Activated CD4-positive, alpha-beta T cell treated with anti-CD3 and anti-CD28 coated beads, Interleukin-2, Interleukin-6, amounts not matched to agents 100 ng/mL and 50 ng/mL, durations not matched to agents 16 hours and 8 hours (primary cell): Measurements from ENCODE around the gene CXCR5.

Experiments used
- DNase-seq: peaks from one replicate; pipeline ENCODE4 v3.0.0-alpha.2; 2020

CXCR5 gene

DNA sequence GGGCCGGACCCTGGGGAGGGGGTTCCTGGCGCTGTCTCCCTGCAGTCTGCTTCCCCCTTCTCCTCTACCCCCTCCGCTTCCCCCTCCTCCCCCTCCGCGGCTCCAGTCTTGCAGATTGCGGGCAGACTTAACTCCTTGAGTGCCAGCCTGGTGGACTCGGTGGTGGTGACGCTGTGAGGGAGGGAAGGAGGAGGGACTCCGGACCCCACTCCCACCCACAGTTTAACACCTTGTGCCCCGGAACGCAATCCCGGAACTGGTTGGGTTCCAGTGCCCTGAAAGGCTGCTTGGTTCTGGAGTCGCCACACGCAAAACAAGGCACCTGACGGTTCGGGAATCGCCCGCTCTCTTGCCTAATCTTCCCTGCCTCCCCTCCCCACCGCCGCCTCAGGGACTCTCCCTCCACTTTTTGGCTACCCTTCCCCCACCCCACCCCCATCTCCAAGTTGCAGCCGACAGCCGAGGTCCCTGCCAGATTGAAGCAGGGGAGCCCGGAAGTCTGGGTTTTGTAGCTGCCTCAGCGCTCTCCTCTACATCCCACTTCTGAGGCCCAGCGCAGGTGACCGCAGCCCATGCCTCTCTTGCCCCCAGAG is 45.9 kb downstream of the CXCR5 start:
- DNase-seq, result peak; percentile 72

DNA sequence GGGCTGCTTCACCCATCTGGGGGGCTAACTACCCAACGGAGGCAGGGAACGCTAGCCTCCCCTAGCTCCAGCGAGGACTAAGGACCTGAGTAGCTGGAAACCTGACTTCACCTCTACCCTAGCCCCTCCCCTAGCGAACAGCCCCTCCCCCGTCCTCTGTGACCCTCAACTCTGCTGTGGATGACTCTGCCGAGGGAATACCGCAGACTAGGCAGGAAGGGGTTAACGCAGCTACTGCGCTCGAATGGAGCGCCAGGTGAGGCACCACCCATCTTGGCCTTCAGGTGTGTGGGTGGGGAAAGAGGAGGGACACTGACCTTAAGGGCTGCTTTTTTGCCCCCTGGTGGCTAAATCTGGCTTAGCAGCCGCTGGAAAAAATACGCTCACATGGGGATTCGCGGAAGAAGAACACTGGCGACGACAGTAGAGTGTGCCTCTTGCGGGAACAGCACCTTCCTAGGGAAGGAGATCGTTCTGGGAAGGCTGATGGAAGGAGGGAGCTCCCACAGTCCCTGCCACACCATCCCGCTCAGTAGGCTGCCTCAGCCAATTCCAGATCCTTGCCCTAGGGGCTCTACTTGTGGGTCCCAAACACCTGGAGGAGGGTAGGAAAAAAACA is 46.5 kb downstream of the CXCR5 start:
- DNase-seq, result peak; percentile 90

GRCh38 chr11:118931571-118931970 is 47.9 kb downstream of the CXCR5 start:
- DNase-seq, result no peak

DNA sequence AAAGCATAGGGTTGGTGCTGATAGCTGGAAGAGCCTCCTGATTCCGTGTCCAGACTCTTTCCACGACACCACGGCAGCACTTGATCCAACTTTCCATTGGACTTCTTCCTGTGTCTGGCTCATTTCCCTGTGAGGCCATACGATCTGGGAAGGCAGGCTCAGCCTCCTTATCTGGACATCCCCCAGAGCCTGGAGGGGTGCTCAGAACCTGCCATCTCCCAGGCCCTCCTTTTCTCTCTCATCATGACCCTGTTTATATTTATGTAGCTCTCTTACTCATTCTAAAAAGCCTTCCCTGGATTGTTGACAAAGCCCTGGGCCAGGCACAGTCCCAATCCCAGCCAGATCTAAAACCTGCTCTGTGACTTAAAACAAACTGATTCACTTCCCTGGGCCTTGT is 49.8 kb downstream of the CXCR5 start:
- DNase-seq, result no peak

- DNase-seq, result no peak
Measured at GRCh38 chr11:118935376-118935775, 51.7 kb downstream of the CXCR5 start.

DNA sequence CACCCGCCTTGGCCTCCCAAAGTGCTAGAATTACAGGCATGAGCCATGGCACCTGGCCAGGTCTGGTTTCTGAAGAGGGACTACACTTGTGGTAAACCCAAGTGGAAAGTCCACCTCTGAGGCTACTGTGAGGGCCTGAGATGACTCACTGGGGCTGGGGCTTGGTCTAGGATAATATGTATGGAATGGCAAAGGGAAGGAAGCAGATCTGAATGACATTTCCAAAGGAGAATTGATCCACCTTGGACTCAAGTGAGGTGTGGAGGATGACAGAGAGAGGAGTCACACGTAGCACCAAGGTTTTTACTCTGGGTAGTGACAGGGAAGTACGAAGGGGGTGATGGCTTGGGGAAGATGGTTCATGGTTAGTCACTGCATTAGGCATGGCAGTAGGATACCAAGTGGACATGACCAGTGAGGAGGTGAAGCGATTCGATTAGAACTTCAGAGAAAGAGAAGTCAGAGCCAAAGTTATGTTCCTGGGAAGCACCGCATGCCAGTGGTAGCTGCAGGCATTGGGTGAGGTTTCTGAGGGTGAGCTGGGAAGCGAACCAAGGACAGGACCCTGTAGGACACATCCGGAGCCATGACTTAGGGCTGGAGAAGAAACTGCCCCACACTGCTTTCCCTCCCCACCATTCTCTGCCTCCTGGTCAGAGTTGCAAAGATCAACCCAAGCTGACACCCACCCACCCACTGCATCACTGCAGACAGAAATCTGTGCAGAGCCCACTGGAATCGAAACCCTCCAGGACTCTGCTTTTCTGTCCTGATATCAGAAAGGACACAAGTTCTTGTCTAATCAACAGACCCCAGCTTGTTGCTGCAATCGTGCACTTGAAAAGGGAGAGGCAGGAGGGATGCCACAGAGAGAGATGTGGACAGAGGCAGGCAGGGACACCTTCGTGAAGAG is 55.1 kb downstream of the CXCR5 start:
- DNase-seq, result no peak

DNA sequence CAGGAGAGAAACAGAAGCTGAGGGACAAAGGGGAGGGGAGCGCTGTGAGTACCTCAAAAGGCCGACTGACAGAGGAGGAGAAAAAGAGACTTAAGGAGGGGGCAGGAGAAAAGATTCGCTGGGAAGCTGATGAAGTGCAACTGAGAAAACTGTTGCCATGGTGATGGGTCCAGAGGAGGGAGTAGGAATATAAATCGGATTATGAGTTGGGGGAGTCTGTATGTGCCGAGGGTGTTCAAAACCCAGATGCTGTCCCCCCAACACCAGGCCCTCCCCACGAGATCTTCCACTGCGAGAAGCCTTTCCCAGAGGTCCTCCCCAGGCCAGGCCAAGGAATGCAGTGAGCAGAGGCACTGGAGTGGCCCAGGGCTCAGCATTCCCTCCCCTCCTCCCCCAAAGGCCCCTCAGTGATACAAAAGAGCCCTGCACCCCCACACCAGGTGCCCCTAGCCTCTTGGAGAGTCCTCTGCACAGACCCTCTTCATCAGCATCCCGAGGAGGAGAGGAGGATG is 55.8 kb downstream of the CXCR5 start:
- no peak for DNase-seq

DNA sequence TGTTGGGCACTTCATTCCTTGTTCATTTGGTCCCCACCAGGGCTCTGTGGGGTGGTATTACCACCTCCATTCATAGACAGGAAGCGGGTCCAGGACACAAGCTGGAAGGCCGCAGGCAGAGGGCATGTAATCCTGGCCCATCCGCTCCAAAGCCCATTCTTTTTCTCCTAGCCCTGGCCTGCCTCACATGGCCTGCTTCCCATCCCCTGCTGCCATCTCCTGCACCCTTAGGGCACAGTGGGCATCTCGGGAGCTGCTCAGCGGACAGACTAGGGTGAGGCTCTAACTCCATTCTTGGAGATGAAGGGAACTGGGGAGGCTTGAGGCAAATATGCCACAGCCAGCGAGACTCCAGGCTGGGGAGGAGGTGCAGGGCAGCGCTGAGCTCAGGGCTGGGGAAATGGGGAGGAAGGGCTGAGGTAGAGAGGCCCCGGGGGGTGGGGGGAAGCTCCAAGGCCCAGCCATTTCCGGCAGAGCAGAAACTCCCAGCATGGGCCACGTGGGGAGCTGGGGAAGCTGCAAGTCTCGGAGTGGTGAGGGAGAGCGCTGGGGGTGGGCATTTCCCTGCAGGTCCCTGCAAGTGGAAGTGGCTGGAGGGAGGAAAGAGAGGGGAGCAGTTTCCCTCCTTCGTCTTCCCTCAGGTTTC is 56.4 kb downstream of the CXCR5 start:
- peak; percentile 68 for DNase-seq

DNA sequence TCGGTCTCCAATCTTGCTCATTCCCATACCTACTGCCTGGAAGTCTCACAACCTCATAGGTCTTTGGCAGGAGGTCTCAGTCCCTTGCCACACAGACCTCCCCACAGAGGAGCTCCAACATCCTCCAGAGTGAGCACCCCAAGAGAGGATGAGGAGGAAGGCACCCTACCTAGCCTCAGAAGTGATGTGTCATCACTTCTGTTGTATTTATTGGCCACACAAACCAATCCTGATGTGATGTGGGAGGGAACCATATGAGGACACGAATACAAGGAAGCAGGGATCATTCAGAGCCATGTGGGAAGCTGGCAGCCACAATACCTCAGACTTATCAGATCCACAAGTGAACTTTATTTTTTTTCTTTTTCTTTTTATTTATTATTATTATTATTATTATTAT is 63.4 kb downstream of the CXCR5 start:
- no peak for DNase-seq
